T-helper 1 cell treated with Interleukin-12 subunit alpha and Interleukin-12 subunit beta and Interleukin-4 antibody, amounts not matched to agents 30 ng/mL and 1 ng/mL, for 36 hours (primary cell): Measurements from ENCODE around the gene ASB1. TPM values are rescaled to one million over a fixed set of nuclear protein-coding genes. Genes with fewer than 3 reads are reported as not detected.
"Not testable (repeated sequence)": the region's sequence is repeated elsewhere in the genome, so short reads cannot be mapped to it uniquely, and the experiment has no call there.

Experiments used
- intact Hi-C: fragments of 100-400 bp; cut with micrococcal nuclease; formaldehyde crosslinking; loops from one replicate; pipeline ENCODE4 v1.15.1; 2024
- total RNA-seq: library from RNA; stranded (reverse); gene quantifications from 2 replicates; pipeline ENCODE4 v1.2.3, GENCODE V29; 2022

The ASB1 gene
- total RNA-seq, 1 donor from 2014 or later, result 37.2 TPM

- intact Hi-C loops, result no loop called here
Observed at GRCh38 chr2:238403632-238404405, 22.9 kb upstream of the ASB1 start.

- intact Hi-C loops, result no loop called here
Observed at GRCh38 chr2:238404406-238405216, 22.1 kb upstream of the ASB1 start.

GRCh38 chr2:238405217-238405555, 21.5 kb upstream of the ASB1 start:
- intact Hi-C loops, result not testable (repeated sequence)

- intact Hi-C loops, result no loop called here
Observed at GRCh38 chr2:238406221-238406997, 20.3 kb upstream of the ASB1 start.

GRCh38 chr2:238406998-238407285, 19.8 kb upstream of the ASB1 start:
- intact Hi-C loops, result no loop called here

- intact Hi-C loops, result no loop called here
Observed at GRCh38 chr2:238407566-238407965, 19.2 kb upstream of the ASB1 start.

- intact Hi-C loops, result no loop called here
Observed at GRCh38 chr2:238408615-238409340, 17.9 kb upstream of the ASB1 start.

- intact Hi-C loops, result no loop called here
Observed at GRCh38 chr2:238409341-238410199, 17.2 kb upstream of the ASB1 start.

- intact Hi-C loops, result no loop called here
Observed at GRCh38 chr2:238412067-238412767, 14.5 kb upstream of the ASB1 start.

GRCh38 chr2:238413368-238413767, 13.4 kb upstream of the ASB1 start:
- intact Hi-C loops, result no loop called here

GRCh38 chr2:238415036-238415764, 11.5 kb upstream of the ASB1 start:
- intact Hi-C loops, result no loop called here

GRCh38 chr2:238415893-238416292, 10.8 kb upstream of the ASB1 start:
- intact Hi-C loops, result no loop called here

- intact Hi-C loops, result no loop called here
Observed at GRCh38 chr2:238418196-238418998, 8.3 kb upstream of the ASB1 start.

GRCh38 chr2:238418999-238419546, 7.7 kb upstream of the ASB1 start:
- intact Hi-C loops, result no loop called here

GRCh38 chr2:238420442-238420841, 6.3 kb upstream of the ASB1 start:
- intact Hi-C loops, result no loop called here

GRCh38 chr2:238420878-238421694, 5.6 kb upstream of the ASB1 start:
- intact Hi-C loops, result no loop called here

- intact Hi-C loops, result no loop called here
Observed at GRCh38 chr2:238421695-238422035, 5.1 kb upstream of the ASB1 start.
